ENCODE measurements around the gene CASKIN1. TPM values are rescaled to one million over a fixed set of nuclear protein-coding genes. Genes with fewer than 3 reads are reported as not detected.

CASKIN1 gene
- total RNA-seq, 2 donors from 2014 or later, result 8.2 to 9.7 TPM

DNA sequence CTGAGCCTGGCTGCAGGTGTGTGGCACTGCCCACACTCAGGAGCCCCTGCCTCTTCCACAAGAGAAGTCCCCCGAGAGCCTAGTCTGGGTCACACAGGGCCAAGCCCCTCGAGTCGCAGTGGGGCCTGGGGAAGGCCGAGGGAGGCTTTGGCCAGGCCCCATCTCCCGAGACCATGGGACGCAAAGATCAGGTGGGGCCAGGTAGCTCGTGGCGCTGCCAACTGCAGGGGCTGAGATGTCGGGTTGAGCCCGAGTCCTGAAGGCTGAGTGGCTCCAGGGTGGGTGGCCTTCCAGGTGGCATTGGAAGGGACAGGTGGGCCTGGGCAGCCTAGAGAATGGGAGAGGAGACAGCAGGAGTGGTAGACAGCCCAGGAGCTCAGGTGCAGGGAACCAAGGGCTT lies 34.5 kb downstream of the CASKIN1 start:
- H3K27ac Mint-ChIP-seq, result peak overlapping the region; percentile 26
- Histone ChIP-seq H3K4me3 (ENCODE audit: low read length) (no peak overlapping the region), H3K27me3 (ENCODE audit: control insufficient read depth, insufficient read depth, low read length, poor library complexity, severe bottlenecking) (no peaks in the 10 kb centered on the region), H3K9ac (ENCODE audit: extremely low read depth, low read length, poor library complexity, severe bottlenecking) (no peak overlapping the region), H3K27ac (ENCODE audit: low read depth, low read length) (peak overlapping the region; percentile 53), H3K36me3 (ENCODE audit: control insufficient read depth, insufficient read depth, low read length) (no peaks in the 10 kb centered on the region), H3K4me1 (ENCODE audit: control insufficient read depth, insufficient read depth, low read length) (peaks cover 13% of the 10 kb centered on the region), H3K9me3 (ENCODE audit: control insufficient read depth, low read length) (no peaks in the 10 kb centered on the region)
- H3K4me3 Mint-ChIP-seq, result no peak overlapping the region
- TF ChIP-seq, protein P1, sequence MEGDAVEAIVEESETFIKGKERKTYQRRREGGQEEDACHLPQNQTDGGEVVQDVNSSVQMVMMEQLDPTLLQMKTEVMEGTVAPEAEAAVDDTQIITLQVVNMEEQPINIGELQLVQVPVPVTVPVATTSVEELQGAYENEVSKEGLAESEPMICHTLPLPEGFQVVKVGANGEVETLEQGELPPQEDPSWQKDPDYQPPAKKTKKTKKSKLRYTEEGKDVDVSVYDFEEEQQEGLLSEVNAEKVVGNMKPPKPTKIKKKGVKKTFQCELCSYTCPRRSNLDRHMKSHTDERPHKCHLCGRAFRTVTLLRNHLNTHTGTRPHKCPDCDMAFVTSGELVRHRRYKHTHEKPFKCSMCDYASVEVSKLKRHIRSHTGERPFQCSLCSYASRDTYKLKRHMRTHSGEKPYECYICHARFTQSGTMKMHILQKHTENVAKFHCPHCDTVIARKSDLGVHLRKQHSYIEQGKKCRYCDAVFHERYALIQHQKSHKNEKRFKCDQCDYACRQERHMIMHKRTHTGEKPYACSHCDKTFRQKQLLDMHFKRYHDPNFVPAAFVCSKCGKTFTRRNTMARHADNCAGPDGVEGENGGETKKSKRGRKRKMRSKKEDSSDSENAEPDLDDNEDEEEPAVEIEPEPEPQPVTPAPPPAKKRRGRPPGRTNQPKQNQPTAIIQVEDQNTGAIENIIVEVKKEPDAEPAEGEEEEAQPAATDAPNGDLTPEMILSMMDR (conservative IDR thresholded peaks at IDR 0.05), result no peak
- H3K4me1 Mint-ChIP-seq, result peaks cover 18% of the 10 kb centered on the region
- DNase-seq, result no peak
- peaks cover 10% of the 10 kb centered on the region for H3K36me3 Mint-ChIP-seq (ENCODE audit: low read depth)
- no peaks in the 10 kb centered on the region for H3K27me3 Mint-ChIP-seq (ENCODE audit: insufficient read depth)
- no peaks in the 10 kb centered on the region for H3K9me3 Mint-ChIP-seq
- 94 to 98% methylated on average over 8 to 10 of the region's 10 CpGs for WGBS, 2 experiments (ENCODE audit: insufficient coverage in 1 of 2, insufficient read length in 1 of 2)

DNA sequence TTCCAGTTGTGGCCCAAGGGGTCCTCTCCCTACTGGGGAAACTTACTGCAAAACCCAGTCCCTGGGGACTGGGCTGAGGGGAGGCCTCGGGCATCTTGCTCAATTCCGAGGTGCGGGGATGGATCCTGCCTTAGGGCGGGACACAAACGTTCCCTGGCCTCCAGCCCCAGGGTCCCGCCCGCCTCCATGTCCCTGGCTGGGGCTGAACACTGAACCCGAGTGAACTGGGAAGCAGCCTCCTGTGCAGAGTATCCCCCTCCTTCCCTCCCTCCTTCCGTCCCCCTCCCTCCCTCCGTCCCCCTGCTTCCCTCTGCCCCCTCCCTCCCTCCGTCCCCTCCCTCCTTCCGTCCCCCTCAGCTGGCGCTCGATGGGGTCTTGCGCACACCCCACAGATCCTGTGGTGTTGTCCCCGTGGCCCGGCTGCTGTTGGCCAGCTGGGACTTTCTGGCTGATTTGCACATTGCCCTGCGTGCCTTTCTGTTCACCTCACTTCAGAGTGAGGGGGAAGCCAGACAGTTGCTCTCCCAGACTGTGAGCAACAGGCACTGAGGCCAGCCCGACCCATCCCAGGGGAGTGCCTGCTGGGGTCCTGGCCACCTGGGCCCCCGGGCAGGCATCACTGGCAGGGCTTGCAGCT lies 35.4 kb downstream of the CASKIN1 start:
- peak overlapping the region; percentile 53 for H3K27ac ChIP-seq (ENCODE audit: low read depth, low read length)
- 70 to 93% methylated on average over 5 to 18 of the region's 20 CpGs for WGBS, 2 experiments (ENCODE audit: insufficient coverage in 1 of 2, insufficient read length in 1 of 2)
- Mint-ChIP-seq H3K27me3 (ENCODE audit: insufficient read depth) (no peaks in the 10 kb centered on the region), H3K4me3 (no peak overlapping the region), H3K27ac (no peak overlapping the region), H3K36me3 (ENCODE audit: low read depth) (peaks cover 5% of the 10 kb centered on the region), H3K9me3 (no peaks in the 10 kb centered on the region), H3K4me1 (peaks cover 25% of the 10 kb centered on the region)
- H3K27me3 ChIP-seq (ENCODE audit: control insufficient read depth, insufficient read depth, low read length, poor library complexity, severe bottlenecking), result no peaks in the 10 kb centered on the region
- TF ChIP-seq, protein P1 (conservative IDR thresholded peaks at IDR 0.05), result no peak
- H3K9ac ChIP-seq (ENCODE audit: extremely low read depth, low read length, poor library complexity, severe bottlenecking), result no peak overlapping the region
- no peak for DNase-seq
- H3K4me1 ChIP-seq (ENCODE audit: control insufficient read depth, insufficient read depth, low read length), result peaks cover 16% of the 10 kb centered on the region
- H3K4me3 ChIP-seq (ENCODE audit: low read length), result no peak overlapping the region
- H3K36me3 ChIP-seq (ENCODE audit: control insufficient read depth, insufficient read depth, low read length), result no peaks in the 10 kb centered on the region
- H3K9me3 ChIP-seq (ENCODE audit: control insufficient read depth, low read length), result no peaks in the 10 kb centered on the region

DNA sequence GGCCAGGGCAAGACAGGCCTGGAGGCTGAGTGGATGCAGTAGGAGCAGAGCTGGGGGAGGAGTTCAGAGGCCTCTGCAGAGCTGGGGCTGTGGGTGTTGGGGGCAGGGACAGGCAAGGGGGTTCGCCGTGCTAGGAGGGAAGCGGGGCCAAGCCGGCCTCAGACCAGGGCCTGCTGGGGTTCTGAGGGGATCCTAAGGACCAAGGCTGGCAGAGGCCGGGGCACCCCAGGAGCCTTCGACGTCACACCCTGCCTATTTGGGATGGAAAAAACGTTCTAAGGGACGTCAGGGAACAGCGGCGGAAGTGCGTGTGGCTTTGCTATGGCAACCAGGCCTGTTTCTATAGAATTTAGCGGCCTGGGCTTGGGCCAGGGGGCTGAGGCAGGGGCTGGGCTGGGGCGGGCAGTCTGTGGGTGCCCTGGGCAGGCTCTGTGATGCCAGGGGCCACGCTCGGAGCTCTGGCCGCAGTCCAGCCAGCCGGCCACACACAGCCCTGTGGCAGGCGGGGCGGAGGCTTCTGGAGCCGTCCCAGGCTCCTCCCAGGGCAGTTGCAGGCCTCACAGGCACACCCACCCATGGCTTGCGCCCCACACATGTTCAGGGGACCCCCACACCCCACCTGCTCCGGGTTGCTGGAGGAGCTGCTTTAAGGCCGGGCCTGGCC lies 37.1 kb downstream of the CASKIN1 start:
- peaks cover 5% of the 10 kb centered on the region for H3K36me3 ChIP-seq (ENCODE audit: control insufficient read depth, insufficient read depth, low read length)
- no peak for DNase-seq
- no peak overlapping the region for H3K4me3 ChIP-seq (ENCODE audit: low read length)
- no peaks in the 10 kb centered on the region for H3K27me3 ChIP-seq (ENCODE audit: control insufficient read depth, insufficient read depth, low read length, poor library complexity, severe bottlenecking)
- 91% methylated on average over 20 to 24 of the region's 24 CpGs for WGBS, 2 experiments (ENCODE audit: insufficient coverage in 1 of 2, insufficient read length in 1 of 2)
- no peak overlapping the region for H3K9ac ChIP-seq (ENCODE audit: extremely low read depth, low read length, poor library complexity, severe bottlenecking)
- Mint-ChIP-seq H3K36me3 (ENCODE audit: low read depth) (peaks cover 6% of the 10 kb centered on the region), H3K9me3 (no peaks in the 10 kb centered on the region), H3K4me3 (no peak overlapping the region), H3K27ac (peak overlapping the region; percentile 61), H3K27me3 (ENCODE audit: insufficient read depth) (no peaks in the 10 kb centered on the region), H3K4me1 (peaks cover 25% of the 10 kb centered on the region)
- H3K9me3 ChIP-seq (ENCODE audit: control insufficient read depth, low read length), result no peaks in the 10 kb centered on the region
- H3K27ac ChIP-seq (ENCODE audit: low read depth, low read length), result peak overlapping the region; percentile 34
- peaks cover 16% of the 10 kb centered on the region for H3K4me1 ChIP-seq (ENCODE audit: control insufficient read depth, insufficient read depth, low read length)
- TF ChIP-seq, protein P1 (conservative IDR thresholded peaks at IDR 0.05), result no peak
